ENCODE data around the gene GPR50.

The GPR50 gene

DNA sequence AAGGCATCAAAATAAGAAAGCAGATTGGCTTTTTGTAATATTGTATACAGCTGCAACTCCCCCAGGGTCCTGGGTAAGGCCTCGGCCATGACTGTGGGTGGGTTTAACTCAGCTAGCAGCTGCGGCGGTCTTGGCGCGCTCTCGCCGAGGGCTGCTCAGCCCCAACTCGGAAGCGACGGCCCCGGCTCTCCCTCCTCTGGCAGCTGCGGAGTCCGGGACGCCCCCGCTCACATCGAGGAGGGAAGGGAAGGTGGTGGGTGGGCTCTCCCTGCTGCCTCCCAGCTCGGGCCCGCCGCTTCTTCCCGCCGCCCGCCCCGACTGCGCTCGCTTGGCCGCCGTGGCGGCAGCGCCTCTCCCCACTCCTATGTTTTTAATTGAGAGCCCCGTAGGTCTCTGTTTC is 51.2 kb downstream of the GPR50 start:
- no peak for DNase-seq (ENCODE audit: low spot score)

DNA sequence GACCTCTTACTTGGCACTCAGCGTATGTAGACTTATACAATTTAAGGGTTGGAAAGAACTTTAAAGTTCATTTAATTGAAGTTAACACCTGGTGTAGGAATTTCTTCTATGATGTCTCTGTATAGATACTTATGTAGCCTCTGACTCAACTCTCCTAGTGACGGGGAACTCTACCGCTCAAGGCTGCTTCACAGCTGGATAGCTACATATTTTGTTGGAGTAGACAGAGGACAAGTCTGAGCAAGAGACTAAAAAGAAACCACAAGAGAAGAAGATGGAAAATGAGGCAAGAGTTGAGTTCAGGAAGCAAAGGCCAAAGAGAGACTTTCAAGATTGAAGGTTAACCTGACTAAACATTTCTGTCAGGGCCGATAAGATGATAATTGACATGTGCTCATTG is 52.6 kb downstream of the GPR50 start:
- DNase-seq (ENCODE audit: low spot score) = no peak
